HEK293T (cell line): ENCODE data around the gene RNF130.

Experiments used
- ARNT ChIP-seq: fragments of 450-650 bp; IDR thresholded peaks from 2 replicates; pipeline ENCODE4 v1.6.1; 2017; ENCODE audit warnings: mild to moderate bottlenecking
- NFRKB ChIP-seq: fragments of 450-650 bp; IDR thresholded peaks from 2 replicates; pipeline ENCODE4 v1.6.1; 2016; ENCODE audit warnings: mild to moderate bottlenecking, moderate library complexity
- SP1 ChIP-seq: fragments of 450-650 bp; IDR thresholded peaks from 2 replicates; pipeline ENCODE4 v1.6.1; 2017
- ZNF384 ChIP-seq: fragments of 450-650 bp; IDR thresholded peaks from 2 replicates; pipeline ENCODE4 v1.6.1; 2016

GRCh38 chr5:179994583-179995323, 76.8 kb downstream of the RNF130 start:
- no peak for TF ChIP-seq NFRKB
- no peak for TF ChIP-seq ZNF384
- TF ChIP-seq SP1: no peak
- no peak for TF ChIP-seq ARNT
